ENCODE measurements around the gene PCDHGB1.
"Not testable (repeated sequence)": the region's sequence is repeated elsewhere in the genome, so short reads cannot be mapped to it uniquely, and the experiment has no call there.

Gene PCDHGB1

DNA sequence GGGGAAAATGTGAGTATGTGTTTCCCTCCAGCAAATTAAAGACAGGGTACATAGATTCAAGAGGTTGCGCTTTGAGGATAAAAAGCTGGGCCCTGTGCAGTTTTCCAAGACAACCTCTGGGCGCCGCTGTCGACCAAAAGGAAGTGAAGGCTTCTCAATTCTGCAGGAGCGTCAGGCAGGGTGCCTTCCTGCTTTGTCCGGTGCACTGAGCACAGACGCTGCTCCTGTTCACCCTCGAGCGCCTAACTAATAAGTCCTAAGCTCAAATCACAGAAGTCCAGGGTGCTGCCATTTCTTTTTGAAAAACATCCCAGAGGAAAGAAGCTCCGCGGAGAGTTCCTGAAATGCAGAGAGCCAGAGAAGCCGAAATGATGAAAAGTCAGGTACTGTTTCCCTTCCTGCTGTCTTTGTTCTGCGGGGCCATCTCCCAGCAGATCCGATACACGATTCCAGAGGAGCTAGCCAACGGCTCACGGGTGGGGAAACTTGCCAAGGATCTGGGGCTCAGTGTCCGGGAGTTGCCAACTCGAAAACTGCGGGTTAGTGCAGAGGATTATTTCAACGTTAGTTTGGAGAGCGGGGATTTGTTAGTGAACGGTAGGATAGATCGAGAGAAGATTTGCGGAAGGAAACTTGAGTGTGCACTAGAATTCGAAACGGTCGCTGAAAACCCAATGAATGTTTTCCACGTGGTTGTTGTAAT lies at the start of gene PCDHGB1:
Gene PCDHGB1, plus strand, starts transcription at position 183 of the 703 bp plus-strand sequence. Its CDS starts 162 bp downstream, at position 345.
- peak; percentile 57 for DNase-seq

DNA sequence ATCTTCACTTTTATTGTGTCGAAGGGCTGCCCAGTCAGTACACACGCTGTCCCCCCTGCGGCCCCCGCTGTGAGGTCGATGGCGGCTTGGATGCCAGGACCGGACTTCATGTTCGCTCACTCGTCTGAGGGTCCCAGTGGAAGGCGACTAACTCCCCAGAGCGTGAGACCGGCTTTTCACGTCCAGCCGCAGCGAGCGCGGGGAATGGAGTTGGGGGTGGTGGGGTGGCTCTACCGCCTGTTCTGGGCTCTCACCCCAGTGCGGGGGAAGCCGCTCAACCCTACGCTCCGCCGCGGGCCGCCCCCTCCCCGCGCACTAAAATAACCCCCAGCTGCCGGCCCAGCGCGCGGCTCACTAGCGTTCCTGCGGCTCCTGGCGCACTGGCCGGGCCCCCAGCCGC lies 46.1 kb upstream of the PCDHGB1 start, which contains the start of gene SLC25A2:
Gene SLC25A2, minus strand, starts transcription at position 294 of the 400 bp plus-strand sequence. Its CDS starts 184 bp downstream, at position 110.
- DNase-seq: no peak

DNA sequence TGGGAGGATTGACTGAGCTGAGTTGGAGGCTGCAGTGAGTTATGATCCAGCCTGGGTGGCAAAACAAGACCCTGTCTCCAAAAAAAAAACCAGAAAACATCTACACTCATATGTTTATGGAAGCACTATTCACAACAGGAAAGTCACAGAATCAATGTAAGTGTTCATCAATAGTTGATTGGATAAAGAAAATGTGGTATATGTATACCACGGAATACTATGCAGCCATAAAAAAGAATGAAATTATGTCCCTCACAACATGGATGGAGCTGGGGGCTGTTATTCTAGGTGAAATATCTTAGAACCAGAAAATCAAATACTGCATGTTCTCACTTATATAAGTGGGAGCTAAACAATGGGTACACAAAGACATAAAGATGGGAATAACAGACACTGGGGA lies 43.3 kb upstream of the PCDHGB1 start:
- DNase-seq: no peak

DNA sequence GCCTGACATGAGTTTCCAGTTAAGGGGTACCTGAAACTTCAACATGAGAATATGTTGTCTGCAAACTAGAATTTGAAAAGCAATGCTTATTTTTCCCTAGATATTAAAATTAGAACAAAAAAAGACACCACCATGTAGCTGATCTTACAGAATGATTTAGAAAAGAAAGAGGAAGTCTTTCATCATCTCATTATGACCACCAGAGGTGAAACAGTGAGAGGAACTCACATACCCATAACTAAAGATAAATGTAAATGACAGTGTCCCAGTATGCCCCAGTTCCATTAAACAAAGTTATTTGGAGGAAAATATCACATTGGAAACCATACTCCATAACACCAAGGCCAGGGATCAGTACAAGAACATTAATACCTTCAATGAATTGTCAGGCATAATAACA lies 36.2 kb upstream of the PCDHGB1 start:
- DNase-seq: no peak

DNA sequence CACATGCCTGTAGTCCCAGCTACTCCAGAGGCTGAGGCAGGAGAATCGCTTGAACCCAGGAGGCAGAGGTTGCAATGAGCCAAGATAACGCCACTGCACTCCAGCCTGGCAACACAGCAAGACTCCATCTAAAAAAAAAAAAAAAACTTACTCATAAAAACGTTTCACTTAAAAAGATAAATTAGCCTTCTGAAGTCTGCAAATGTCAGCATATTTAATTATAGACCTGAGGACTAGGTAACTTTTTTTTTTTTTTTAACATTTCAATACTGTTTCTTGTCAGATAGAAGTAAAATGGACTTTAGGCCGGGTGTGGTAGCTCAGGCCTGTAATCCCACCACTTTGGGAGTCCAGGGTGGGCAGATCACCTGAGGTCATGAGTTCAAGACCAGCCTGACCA lies 32.9 kb upstream of the PCDHGB1 start:
- not testable (repeated sequence) for DNase-seq

DNA sequence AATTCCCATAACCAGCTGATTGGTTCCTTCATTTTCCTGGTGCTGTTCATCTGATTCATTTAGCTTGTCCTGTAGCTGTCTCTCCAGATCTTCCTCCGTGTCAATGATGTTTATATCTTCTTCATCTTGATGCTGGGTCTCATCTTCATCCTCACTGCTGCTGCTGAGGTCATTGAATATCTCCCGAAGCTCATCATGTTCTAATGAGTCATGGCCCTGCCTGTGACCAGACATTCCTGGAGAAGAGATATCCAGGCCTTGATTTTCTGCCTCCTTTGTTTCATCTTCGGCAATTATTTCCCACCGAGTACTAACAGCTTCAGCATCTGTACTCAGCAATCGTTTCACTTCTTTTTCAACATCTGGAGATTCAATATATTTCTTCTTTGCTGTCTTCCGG lies 30.7 kb upstream of the PCDHGB1 start:
- no peak for DNase-seq

DNA sequence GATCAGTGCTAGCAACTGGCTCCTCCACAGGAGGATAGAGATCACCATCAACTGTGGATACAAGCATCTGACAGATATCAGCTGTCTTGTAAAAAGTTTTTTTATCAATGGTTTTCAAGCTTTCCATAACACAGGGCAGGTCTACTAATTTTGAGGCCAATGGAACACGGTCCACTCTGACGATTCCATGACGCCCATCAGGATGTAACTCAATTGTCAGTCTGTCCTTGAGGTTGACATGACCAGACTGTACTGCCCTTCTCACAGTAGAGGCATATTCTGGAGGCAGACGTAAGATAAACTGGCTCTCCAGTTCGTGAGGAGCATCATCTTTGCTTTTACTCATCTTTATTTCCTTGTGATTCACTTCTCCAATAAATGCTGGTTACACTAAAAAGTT lies 30.2 kb upstream of the PCDHGB1 start:
- DNase-seq: no peak

DNA sequence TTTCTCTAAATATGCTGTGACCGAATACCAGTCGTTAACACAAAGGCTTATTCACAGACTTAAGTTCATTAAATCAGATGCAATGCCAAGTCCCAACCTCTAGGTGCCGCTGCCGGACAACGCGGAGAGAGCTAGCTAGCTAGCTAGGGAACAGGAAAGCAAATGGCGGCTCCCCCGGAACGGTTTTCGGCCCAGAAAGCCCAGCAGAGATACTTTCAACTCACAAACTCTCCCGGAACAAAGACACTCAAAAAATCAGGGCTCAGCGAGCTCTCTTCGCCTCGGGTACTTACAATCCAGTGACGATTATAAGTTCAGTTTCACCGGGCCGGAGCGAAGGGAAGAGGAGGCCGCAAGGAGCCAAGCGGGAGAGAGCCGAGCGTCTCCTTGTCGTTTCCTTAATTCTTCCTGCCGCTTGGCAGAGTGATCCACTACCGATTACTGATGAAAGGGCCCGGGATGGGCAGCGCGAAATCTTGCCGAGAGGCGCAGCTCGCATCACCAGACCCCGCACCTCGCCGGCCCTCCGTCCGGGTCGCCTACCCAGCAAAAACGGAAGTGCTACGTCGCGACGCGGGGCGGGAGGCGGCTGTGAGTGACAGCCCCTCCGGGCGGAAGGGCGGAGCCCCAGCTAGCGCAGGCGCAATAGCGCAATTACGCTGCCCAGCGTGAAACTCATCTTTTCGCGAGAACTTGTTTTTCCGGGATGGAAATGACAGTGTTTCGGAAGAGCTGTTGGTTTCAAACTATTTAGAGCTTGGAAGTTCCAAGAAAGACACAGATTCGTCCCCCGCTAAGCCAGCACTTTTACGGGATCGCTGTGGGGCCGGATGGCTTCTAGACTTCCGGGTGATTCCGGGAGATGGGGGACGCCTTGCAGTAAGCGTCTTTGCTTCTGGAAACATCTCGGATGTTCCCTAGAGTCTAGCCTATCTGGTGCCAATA lies 29.4 kb upstream of the PCDHGB1 start, which contains the start of gene TAF7:
Gene TAF7, minus strand, starts transcription at position 560 of the 945 bp plus-strand sequence. CDS start 740 bp downstream, outside the sequence.
- peak; percentile 94 for DNase-seq

DNA sequence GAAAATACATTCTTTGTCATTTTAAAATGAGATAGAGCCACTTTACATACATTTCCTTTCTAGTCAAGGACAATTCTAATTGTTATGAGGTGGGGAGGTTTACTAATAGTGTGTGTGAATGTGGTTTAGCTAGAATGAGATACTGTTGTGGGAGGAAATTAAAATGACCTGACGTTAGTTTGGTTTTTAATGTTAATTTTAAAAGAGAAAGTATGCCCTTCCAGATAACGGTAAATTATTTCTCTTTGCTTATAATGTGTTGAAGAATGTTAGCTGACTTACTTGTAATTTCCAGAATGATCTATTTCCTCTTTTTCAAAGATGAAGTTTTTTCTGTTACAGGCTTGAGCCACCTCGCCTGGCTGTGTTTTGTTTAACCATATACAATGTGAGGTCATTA lies 27.6 kb upstream of the PCDHGB1 start:
- DNase-seq: no peak

DNA sequence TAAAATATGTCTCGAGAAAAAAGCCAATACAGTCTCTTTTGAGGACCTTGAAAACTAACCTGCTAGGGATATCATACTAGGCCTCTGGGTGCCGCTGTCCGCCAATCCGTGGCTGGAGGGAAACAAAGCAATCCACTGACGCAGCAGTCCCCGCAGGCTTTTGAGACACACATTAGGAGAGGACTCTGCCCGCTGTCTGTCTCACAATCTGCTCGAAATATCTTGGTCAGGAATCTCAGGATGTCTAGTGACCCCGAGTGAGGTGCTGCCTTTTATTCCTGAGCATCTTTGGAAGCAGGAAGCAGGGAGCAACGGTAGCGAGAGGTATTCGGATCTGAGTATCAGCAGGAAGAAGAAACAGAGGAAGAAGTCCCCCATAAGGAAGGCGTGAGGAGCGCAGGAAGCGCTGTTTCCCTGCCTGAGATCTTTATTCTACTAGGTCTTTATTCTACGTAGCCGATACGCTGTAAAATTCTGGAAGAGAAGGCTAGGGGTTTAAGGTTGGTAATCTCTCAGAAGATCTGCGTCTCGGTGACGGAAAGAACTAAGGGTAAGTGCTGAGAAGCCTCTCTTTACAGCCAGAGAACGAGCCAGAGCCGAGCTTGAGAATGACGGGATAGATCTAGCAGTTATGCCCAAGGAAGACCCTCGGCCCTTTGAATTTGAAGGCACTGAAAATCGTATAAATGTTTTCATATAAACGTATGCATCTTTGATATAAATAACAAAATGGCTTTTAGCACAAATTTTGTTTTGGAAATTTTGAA lies 23.6 kb upstream of the PCDHGB1 start:
- peak; percentile 77 for DNase-seq

DNA sequence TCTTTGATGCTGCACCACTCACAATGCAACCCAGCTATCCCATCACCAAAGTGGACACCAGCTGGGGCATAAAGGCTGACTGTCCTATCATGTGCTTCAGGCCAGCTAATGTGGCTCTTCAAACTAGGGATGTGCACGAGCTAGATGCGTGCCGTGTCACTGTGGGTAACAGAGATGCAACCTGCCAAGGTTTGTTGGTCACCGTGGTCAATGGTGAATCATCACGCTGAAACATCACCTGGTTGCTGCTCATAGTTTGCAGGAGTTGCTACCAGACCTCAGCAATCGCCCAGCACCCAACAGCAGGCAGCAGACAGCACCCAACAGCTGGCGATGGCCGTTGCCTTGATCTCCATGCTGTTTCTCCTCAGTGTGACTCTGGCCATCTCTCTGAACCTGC lies 21.7 kb upstream of the PCDHGB1 start:
- no peak for DNase-seq

DNA sequence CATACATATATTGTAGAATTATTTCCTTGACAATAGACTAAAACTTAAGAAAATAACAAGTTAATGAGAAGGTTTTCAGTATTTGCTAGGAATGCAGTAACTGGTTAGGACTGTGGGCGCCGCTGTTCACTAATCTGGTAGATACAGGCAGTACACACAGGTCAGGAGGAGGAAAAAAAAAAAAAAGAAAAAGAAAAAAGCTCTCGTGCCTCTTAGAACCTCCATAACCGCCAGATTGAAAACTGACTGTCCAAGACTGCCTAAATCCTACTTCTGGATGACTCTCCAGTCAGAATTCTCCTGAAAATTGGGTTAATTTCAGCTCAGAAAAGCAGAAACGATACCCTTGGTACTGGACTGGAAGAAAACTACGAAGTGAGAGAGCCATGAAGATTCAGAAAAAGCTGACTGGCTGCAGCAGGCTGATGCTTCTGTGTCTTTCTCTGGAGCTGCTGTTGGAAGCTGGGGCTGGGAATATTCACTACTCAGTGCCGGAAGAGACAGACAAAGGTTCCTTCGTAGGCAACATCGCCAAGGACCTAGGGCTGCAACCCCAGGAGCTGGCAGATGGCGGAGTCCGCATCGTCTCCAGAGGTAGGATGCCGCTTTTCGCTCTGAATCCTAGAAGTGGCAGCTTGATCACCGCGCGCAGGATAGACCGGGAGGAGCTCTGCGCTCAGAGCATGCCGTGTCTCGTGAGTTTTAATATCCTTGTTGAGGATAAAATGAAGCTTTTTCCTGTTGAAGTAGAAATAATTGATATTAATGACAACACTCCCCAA lies 19.4 kb upstream of the PCDHGB1 start, which contains the start of gene PCDHGA1:
Gene PCDHGA1, plus strand, starts transcription at position 216 of the 782 bp plus-strand sequence.
- peak; percentile 38 for DNase-seq

DNA sequence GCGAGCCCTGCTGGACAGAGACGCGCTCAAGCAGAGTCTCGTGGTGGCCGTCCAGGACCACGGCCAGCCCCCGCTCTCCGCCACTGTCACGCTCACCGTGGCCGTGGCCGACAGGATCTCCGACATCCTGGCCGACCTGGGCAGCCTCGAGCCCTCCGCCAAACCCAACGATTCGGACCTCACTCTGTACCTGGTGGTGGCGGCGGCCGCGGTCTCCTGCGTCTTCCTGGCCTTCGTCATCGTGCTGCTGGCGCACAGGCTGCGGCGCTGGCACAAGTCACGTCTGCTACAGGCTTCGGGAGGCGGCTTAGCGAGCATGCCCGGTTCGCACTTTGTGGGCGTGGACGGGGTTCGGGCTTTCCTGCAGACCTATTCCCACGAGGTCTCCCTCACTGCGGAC lies 17.3 kb upstream of the PCDHGB1 start:
- not testable (repeated sequence) for DNase-seq

DNA sequence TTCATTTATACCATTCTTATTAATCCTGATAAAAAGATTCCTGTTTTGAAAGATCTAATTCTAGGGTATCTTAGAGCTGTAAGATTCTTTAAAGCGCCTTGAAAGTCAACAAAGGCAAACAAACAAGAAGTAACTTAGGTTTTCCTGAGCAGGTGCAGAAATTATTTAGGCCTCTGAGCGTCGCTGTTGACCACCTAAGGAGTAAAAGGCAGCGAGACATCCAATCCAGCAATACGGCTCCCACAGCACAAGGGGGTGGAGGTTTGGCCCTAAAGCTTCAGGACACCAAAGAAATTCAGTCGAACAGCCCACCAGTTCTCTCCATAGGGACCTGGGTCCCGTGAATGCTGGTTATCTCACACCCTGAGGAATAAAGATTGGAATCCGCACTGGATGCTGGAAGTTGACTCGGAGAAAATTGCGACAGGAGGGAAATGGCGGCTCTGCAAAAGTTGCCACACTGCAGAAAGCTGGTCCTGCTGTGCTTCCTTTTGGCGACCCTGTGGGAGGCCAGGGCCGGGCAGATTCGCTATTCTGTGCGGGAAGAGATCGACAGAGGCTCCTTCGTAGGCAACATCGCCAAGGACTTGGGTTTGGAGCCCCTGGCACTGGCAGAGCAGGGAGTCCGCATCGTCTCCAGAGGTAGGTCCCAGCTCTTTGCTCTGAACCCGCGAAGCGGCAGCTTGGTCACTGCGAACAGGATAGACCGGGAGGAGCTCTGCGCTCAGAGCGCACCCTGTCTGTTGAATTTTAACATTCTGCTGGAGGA lies 11.2 kb upstream of the PCDHGB1 start, which contains the start of gene PCDHGA2:
Gene PCDHGA2, plus strand, starts transcription at position 223 of the 769 bp plus-strand sequence.
- DNase-seq: no peak

DNA sequence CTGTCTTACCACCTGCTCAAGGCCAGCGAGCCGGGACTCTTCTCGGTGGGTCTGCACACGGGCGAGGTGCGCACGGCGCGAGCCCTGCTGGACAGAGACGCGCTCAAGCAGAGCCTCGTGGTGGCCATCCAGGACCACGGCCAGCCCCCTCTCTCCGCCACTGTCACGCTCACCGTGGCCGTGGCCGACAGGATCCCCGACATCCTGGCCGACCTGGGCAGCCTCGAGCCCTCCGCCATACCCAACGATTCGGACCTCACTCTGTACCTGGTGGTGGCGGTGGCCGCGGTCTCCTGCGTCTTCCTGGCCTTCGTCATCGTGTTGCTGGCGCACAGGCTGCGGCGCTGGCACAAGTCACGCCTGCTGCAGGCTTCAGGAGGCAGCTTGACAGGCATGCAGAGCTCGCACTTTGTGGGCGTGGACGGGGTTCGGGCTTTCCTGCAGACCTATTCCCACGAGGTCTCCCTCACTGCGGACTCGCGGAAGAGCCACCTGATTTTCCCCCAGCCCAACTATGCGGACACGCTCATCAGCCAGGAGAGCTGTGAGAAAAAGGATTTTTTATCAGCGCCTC lies 9.0 kb upstream of the PCDHGB1 start:
- DNase-seq: not testable (repeated sequence)

DNA sequence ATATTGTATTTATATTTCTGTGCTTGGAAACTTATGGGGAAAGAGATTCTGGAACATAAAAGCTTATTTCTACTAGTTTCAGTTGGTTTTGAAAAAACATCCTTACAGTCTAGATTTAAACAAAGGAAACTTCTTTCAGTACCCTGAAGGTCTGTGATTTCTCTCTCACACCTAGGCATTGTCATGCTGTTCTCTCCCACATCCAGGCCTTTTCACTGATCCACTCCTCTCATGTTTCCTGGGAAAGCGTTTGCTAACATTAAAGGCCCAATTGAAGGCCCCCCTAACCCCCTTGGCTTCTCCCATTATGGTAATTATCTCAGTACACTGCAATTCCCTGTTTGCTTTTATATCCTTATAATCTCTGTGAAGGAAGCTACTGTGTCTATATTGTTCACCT lies 7.1 kb upstream of the PCDHGB1 start:
- no peak for DNase-seq

DNA sequence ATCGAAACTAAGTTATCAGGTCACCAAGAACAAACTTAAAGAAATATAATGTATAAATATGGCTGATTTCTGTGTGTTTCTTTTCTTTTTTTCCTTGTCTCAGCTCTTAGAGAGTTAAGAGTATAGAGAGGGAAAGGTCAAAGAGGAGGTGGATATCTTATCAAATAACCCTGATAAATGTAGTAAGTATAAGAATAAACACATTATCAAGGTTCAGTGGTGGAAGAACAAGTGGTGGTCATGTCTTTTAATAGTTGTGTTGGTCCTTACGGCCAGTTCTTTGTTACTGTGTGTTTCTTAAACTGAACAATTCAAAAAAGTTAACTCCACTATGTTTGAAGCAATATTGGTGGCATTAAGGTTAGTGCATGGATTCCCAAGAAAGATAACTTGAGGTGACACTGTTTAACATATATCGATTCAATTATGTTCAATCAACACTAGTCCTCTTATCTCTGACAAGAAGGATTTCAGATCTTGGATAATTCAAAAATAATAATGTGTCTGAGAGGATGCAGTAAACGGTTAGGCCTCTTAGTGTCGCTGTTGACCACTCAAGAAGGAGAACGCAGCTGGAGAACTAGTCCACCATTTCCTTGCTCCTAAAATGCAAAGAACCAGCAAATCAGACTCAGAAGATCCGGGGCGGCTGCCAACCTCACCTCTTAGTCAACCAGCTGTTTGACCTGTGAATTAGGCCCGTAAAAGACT lies 6.5 kb upstream of the PCDHGB1 start, which contains the start of gene PCDHGA3:
Gene PCDHGA3, plus strand, starts transcription at position 588 of the 711 bp plus-strand sequence. CDS start 205 bp downstream, outside the sequence.
- DNase-seq: peak; percentile 37

DNA sequence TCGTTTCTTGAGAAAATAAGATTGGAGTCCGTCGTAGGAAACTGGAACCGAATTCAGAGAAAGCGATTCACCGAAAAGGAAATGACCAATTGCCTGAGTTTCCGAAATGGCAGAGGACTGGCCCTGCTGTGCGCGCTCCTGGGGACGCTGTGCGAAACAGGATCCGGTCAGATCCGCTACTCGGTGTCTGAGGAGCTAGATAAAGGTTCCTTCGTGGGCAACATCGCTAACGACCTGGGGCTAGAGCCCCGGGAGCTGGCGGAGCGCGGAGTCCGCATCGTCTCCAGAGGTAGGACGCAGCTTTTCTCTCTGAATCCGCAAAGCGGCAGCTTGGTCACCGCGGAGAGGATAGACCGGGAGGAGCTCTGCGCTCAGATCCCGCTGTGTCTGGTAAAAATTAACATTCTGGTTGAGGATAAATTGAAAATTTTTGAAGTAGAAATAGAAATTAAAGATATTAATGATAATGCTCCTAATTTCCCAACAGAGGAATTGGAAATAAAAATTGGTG lies 5.9 kb upstream of the PCDHGB1 start:
- no peak for DNase-seq

DNA sequence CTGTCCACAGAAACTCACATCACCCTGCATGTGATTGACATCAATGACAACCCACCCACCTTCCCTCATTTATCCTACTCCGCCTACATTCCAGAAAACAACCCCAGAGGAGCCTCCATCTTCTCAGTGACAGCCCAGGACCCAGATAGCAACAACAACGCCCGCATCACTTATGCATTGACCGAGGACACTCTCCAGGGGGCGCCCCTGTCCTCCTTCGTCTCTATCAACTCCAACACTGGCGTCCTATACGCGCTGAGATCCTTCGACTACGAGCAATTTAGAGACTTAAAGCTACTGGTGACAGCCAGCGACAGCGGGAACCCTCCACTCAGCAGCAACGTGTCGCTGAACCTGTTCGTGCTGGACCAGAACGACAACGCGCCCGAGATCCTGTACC lies 4.6 kb upstream of the PCDHGB1 start:
- no peak for DNase-seq

DNA sequence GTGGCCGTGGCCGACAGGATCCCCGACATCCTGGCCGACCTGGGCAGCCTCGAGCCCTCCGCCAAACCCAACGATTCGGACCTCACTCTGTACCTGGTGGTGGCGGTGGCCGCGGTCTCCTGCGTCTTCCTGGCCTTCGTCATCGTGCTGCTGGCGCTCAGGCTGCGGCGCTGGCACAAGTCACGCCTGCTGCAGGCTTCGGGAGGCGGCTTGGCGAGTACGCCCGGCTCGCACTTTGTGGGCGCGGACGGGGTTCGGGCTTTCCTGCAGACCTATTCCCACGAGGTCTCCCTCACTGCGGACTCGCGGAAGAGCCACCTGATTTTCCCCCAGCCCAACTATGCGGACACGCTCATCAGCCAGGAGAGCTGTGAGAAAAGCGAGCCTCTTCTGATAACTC lies 3.9 kb upstream of the PCDHGB1 start:
- DNase-seq: not testable (repeated sequence)

All from activated CD4-positive, alpha-beta T cell treated with anti-CD3 and anti-CD28 coated beads for 48 hours (primary cell).